Neural cell (in vitro differentiated cells): ENCODE measurements around the gene NARS2.

Source experiments
- EZH2 ChIP-seq: fragments of 200-600, 300-800 bp; shearing (Covaris generic), sonication (generic); IDR thresholded peaks from 2 replicates; pipeline ENCODE4 v1.6.1; 2014; ENCODE audit warnings: antibody characterized with exemption, low read length, borderline replicate concordance, mild to moderate bottlenecking; ENCODE audit not compliant: insufficient read depth, poor library complexity, severe bottlenecking
- RAD21 ChIP-seq: fragments of 450-650 bp; conservative IDR thresholded peaks from 2 replicates; pipeline ENCODE4 v1.6.1; 2014; ENCODE audit warnings: antibody characterized with exemption, mild to moderate bottlenecking, moderate library complexity
- TF ChIP-seq, protein P1 (sequence below): fragments of 450-650 bp; IDR thresholded peaks from 2 replicates; pipeline ENCODE4 v1.5.1; 2014; ENCODE audit warnings: antibody characterized with exemption, mild to moderate bottlenecking, moderate library complexity; ENCODE audit not compliant: poor library complexity, severe bottlenecking

DNA sequence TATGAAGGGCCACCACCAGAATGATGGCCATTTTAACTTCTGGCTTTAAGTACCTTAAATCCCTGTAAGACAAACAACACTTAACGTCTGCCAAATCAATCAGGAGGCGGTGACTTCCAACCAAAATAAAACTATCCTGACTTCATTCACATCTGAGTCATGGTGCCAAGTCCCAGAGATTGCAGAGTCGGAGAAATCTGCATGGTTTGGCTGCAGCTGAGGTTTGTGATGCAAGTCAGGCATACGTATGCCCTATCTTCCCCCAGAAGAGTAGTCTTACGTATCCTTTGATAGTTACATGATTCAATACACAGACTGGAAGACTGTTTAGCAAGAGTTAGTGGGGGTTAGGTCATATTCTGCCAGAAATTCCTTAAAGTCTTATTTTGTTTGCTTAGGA lies 155.3 kb downstream of the NARS2 start:
- TF ChIP-seq RAD21 (no peak), EZH2 (no peak)
- TF ChIP-seq, protein P1, sequence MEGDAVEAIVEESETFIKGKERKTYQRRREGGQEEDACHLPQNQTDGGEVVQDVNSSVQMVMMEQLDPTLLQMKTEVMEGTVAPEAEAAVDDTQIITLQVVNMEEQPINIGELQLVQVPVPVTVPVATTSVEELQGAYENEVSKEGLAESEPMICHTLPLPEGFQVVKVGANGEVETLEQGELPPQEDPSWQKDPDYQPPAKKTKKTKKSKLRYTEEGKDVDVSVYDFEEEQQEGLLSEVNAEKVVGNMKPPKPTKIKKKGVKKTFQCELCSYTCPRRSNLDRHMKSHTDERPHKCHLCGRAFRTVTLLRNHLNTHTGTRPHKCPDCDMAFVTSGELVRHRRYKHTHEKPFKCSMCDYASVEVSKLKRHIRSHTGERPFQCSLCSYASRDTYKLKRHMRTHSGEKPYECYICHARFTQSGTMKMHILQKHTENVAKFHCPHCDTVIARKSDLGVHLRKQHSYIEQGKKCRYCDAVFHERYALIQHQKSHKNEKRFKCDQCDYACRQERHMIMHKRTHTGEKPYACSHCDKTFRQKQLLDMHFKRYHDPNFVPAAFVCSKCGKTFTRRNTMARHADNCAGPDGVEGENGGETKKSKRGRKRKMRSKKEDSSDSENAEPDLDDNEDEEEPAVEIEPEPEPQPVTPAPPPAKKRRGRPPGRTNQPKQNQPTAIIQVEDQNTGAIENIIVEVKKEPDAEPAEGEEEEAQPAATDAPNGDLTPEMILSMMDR: no peak
